Neural cell (in vitro differentiated cells): ENCODE measurements around the gene DUSP12. TPM values are rescaled to one million over a fixed set of nuclear protein-coding genes. Genes with fewer than 3 reads are reported as not detected.

Source experiments
- polyA plus RNA-seq: library from polyadenylated mRNA; depleted of rRNA; stranded (reverse); fragments of >200 nt; gene quantifications from 2 replicates; pipeline ENCODE4 v1.2.3, GENCODE V29; 2014
- small RNA-seq, 3 experiments: library from RNA; depleted of rRNA; stranded (forward); fragments of <200 nt; gene quantifications; one replicate each; pipeline ENCODE3, GENCODE V24; 2012

DUSP12 gene
- polyA plus RNA-seq, 1 donor from 2014 or later: 209 TPM

Small RNA genes within 50 kb of the gene (small RNA-seq; reads per million reads assigned to genes)
- 0 reads per million in 3 experiments for gene RN7SL466P

Other genes starting within 250 kb of the DUSP12 start
- gene FCGR2A, start 244.3 kb upstream of the DUSP12 start, polyA plus RNA-seq: not detected in 2 replicates
- gene HSPA6, start 225.2 kb upstream of the DUSP12 start, polyA plus RNA-seq: 2.6 and 3.8 TPM in 2 replicates
- gene FCGR3A, start 200.0 kb upstream of the DUSP12 start, polyA plus RNA-seq: not detected in 2 replicates
- gene FCGR3B, start 118.6 kb upstream of the DUSP12 start, polyA plus RNA-seq: not detected in 2 replicates
- gene FCGR2B, start 86.6 kb upstream of the DUSP12 start, polyA plus RNA-seq: not detected in 2 replicates
- gene FCRLA, start 42.6 kb upstream of the DUSP12 start, polyA plus RNA-seq: not detected in 2 replicates
- 0.45 and 0.70 TPM in 2 replicates for gene FCRLB, start 28.2 kb upstream of the DUSP12 start, polyA plus RNA-seq
- 15.4 and 16.6 TPM in 2 replicates for gene ATF6, start 16.5 kb downstream of the DUSP12 start, polyA plus RNA-seq